Stimulated activated CD8-positive, alpha-beta memory T cell treated with anti-CD3 and anti-CD28 coated beads, Interleukin-15, amount 100 ng/mL, for 1 hour (primary cell): ENCODE results near the gene MECP2.
"Not testable (repeated sequence)": the region's sequence is repeated elsewhere in the genome, so short reads cannot be mapped to it uniquely, and the experiment has no call there.

Source experiments
- DNase-seq: peaks from one replicate; pipeline ENCODE4 v3.0.0-alpha.2; 2020; ENCODE audit warnings: low read depth

Gene MECP2

DNA sequence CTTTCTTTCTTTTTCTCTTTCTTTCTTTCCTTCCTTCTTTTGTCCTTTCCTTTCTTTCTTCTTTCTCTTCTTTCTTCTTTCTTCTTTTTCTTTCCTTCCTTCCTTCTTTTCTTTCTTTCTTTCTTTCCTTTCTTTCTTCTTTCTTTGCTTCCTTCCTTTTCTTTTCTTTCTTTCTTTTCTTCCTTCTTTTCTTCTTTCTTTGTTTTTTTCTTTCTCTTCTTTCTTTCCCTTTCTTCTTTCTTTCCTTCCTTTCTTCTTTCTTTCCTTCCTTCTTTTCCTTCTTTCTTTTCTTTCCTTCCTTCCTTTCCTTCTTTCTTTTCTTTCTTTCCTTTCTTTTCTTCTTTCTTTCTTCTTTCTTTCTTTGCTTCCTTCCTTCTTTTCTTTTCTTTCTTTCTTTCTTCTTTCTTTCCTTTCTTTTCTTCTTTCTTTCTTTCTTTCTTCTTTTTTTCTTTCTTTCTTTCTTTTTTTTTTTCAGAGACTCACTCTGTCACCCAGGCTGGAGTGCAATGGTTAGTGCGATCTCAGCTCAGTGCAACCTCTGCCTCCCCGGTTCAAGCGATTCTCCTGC, 106.4 kb downstream of the MECP2 start:
- DNase-seq = no peak

DNA sequence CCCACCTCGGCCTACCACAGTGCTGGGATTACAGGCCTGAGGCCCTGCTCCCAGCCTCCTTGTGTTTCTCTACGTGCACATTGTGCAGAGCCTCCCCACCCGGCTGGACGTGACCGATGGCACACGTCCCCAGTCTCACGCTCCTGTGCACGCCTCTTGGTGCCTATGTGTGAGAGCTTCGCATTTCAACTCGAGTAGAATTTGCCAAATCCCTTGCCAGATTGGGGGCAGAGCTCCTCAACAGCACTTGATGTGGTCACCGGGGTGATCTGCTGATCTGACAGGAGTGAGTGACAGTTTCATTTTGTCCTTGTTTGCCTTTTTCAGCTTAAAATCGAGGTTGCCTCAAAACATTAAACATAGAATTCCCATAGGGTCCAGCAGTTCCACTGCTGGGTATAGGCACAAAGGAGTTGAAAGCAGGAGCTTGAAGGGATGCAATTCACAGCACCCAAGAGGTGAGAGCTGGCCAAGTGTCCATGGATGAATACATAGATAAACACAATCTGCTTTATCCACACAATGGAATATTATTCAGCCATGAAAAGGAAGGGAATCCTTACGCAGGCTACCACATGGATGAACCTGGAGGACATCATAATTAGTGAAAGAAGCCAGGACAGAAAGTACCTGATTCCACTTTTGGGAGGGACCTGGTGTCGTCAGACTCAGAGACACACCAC, 107.4 kb downstream of the MECP2 start:
- DNase-seq = no peak

DNA sequence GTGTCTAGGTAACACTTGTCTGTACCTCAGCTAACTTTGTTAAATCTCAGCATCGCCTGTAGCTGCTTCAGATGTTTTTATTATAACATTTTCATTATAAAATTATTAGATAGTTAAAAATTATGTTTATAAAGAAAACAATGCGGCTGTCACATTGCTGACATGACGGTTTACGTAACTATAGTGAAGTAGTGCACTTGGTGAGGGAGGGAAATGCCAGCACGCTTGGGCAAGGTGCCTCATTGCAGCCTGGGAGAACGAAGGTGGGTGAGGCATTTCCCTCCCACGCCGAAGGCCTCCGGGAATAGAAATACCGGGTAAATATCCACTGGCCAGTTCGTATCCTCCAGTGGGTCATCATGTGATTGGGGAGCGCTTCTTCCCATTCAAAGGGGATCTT, 109.0 kb downstream of the MECP2 start:
- no peak for DNase-seq

DNA sequence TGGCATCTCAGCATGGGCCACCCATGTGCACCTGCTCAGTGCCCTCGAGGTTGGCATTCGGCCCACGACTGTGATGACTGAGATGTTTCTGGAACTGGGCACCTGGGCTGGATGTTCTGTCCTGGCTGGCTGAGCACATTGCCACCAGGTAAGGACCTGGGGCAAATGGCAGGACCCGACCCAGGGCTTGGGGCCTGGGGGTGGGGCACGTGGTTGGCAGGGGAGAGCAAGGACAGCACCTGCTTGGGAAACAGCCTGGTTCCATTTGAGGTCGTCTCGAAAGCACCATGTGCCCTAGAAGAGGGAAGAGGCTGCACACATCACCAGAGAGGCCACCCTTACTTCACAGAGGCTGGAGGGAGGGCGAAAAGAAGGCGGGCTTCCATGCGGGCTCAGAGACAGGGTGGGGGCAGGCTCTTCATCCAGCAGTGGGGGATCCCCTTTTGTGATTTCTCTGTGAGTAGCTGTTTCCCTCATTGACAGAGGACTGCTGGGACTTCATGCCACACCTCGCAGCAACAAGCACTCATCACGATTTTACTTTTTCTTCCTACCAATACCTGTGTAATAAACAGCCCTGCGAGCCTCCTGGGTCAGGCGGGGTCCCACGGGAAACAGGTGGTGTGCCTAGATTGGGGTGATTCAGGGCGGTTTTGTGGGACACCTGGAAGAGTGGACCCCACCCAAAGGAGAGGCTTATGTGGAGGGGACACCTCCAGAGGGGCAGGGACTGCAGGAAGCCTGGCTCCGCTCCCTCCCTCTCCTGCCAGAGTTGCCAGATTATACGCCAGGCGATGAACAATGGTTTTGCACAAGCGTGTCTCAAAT, 113.0 kb downstream of the MECP2 start:
- DNase-seq = no peak

DNA sequence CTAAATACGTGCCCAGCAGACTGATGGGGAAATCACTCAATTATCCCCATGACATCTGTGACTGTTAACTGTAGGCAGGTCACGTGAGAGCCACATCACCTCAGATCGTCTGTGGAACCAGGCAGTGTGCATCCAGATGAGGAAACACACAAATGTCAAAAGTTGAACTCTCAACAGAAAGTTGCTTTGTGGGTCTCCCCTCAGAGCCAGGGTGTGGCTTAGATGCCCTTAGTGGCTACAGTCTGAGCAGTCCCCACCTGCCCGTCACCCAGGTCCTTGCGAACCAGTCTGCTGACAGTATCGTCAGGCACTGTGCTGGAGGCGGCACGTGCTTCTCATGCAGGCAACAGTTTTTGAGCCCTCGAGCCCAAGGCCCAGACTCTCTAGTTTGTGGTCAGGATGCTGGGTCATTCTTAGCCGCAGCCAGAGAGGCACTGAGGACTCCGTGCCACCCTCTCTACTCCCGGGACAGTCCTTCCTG, 114.2 kb downstream of the MECP2 start:
- no peak for DNase-seq

DNA sequence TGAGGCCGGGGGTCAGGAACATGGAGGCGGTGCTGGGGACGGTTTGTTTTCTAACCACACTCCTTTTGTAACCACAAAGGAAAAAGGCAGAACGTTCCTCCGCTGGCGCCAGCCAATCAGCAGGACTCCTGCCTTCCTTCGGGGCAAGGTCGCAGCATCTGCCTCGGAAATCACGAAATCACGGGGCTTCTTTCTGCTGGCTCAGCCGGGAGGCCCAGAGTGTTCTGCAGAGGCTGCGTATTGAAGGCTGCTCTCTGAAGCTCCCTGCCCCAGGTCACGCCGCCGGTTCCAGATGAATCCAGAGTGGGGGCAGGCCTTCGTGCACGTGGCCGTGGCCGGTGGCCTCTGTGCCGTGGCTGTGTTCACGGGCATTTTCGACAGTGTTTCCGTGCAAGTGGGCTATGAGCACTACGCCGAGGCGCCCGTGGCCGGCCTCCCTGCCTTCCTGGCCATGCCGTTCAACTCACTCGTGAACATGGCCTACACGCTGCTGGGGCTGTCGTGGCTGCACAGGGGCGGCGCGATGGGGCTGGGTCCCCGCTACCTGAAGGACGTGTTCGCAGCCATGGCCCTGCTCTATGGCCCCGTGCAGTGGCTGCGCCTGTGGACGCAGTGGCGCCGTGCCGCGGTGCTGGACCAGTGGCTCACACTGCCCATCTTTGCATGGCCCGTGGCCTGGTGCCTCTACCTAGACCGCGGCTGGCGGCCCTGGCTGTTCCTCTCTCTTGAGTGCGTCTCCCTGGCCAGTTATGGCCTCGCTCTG, 115.6 kb downstream of the MECP2 start:
- DNase-seq = no peak

DNA sequence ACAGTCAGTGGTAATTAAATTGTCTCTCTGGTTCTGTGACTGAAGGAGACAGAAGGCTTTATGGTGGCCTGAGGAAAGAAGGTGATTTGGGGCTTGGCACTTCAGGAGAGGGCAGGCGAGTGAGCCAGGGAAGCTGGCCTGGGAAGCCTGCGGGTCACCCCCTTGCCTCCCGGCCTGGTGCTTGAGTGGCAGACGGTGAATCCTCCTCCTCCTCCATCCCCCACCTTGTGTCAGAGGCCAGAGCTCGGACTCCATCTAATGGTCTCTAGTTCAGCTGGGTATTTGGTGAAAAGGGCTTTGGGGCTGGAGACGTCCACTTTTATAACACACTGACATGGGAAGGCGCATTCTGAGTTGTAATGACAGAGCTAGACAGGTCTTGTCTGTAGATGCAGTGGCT, 116.3 kb downstream of the MECP2 start:
- DNase-seq = no peak

DNA sequence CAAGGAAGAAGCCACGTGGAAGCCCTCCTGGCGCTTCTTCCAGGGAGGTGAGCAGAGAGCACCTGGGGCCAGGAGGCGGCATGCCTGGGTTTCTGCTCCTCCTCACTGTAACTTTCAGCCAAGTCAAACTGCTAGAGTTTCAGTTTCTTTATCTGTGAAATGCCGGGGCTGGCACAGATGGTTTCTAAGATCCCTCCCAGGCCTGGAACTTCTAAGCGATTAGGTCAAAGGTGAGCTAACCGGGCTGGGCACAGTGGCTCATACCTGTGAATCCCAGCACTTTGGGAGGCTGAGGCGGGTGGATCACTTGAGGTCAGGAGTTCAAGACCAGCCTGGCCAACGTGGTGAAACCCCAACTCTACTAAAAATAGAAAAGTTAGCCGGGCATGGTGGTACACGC, 117.1 kb downstream of the MECP2 start:
- DNase-seq = not testable (repeated sequence)

DNA sequence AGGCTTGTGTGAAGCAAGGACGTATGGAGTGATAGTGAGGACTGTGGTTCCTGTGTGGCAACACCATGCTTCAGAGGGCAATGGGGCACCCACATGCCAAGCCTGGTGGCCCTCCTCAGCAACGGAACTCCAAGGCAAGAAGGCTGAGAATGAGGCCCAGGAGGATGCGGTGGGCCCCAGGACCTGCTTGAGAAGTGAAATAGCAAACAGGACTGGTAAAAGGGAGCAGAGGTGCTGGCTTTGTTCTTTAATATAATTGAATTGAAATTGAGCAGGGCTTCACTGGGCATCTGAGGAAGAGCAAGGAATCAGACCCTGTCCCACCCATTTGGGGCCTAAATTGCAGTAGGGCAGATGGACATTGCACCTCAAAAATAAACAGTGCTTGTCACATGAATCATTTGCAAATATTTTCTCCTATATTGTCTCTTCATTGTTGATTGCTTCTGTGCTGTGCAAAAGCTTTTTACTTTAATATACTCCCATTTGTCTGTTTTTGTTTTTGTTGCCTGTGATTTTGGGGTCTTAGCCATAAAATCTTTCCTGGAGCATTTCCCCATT, 122.7 kb downstream of the MECP2 start:
- DNase-seq = no peak

DNA sequence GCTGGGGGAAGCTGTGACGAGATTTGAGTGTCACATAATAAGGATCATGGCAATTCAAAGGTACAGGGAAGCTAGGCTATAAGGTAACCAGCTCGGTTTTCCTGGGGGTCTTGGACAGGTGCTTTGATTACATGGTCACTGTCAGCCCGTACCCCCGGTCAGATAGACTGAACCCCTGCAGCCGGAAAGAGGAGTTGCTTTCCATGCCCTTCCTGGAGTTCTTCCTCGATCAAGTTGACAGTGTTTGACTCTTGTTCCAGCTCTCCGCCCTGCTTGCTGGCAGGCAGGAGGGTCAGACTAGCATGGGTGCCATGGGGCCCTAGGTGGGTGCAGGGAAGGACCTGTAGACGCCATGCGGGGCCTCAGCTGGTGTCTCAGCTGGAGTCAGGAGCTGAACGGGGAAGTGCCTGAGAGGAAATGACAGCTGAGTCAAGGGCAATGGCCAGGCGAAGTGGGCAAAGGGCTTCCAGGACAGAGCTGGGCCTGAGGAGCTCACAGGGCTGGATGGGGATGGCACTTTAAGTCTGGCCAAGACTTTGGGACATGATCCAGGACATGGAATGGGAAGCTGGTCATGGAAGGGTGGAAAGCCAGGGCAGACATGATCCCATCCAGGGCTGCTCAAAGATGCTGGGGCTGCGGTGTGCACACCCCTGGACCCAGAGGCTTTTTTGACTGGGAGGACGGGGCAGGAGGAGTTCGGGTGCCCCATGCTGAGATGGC, 123.4 kb downstream of the MECP2 start:
- DNase-seq = no peak

DNA sequence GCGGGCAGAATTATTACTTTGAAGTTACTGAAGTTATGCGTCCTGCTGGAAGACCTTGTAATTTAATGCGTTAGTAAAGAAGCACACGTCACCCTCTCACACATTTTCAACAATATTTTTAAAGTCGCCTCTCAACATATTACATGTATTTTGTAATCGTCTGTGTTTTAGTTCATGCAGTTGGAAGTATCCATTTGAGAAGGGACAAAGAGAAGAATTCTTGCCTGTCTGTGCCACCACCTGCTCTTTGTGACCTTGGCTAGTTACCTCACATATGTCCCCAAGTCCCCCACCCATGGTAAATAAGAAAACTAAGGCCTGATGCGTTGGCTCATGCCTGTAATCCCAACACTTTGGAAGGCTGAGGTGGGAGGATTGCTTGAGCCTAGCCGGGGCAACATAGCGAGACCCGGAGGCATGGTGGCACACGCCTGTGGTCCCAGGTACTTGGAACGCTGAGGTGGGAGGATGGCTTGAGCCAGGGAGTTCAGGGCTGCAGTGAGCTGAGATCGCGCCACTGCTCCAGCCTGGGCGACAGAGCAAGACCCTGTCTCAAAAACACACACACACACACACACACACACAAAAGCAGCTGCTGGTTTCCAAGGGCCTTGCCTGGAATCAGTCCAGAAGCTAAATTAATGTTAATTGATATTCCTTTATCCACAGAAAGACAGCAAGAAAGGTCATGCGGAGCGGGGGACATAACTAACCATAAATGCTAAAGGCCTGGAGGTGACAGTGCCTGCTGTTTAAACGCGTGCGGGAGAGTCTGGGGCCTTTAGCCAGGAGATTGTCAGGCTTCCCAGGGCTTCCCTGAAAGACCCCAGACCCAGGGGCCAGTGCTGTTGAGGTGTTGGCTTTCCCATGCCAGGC, 124.2 kb downstream of the MECP2 start:
- DNase-seq = no peak

DNA sequence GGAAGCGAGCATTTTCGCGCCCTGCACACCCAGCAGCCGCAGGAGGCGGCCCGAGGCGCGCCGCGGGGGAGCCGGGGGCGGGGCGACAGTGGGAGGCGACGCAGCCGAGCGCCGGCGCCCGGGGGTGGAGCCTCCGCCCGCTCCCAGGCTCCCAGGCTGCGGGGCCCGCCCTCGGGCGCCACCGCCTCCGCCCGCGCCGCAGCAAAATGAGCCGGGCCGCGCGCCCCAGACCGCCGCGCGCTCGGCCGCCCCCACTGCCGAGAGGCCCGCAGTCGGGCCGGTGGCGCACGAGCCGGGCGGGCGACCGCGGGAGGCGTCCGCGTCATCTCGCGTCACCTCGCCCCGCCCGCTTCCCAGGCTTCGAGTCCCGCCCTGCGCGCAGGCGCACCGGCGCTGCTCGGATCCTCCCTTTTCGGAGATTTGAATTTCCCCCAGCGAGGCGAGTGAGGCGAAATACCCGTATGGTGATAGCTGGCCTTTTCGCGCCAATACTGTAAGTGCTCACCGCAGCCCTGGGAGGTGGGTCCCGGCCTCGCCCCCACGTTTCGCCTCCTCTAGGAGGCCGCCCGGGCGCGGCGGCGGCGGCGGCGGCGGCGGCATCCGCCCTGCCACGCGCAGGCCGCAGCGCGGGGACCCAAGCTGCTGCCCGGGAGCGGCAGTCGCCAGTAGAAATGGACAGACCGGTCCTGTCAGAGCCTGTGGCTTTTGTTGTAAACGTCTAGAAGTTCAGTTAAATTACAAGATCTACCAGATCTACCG, 125.0 kb downstream of the MECP2 start, which contains the start of gene TMEM187:
TSS of gene TMEM187 (plus strand) at position 387 of the 759 bp plus-strand sequence. CDS start 9,309 bp downstream, outside the sequence.
- peak; percentile 58 for DNase-seq
